ENCODE results near the gene ZBTB40. TPM values are rescaled to one million over a fixed set of nuclear protein-coding genes. Genes with fewer than 3 reads are reported as not detected.

ZBTB40 gene
- total RNA-seq, 1 experiment from 2014 or later = 21.4 TPM

- Histone ChIP-seq H3K79me2 (ENCODE audit: low read depth) (no peaks in the 10 kb centered on the region), H3K27ac (no peak overlapping the region), H3K27me3 (ENCODE audit: insufficient read depth, low read depth) (no peaks in the 10 kb centered on the region), H3K9me3 (ENCODE audit: insufficient read depth, low read depth) (no peaks in the 10 kb centered on the region), H4K20me1 (ENCODE audit: insufficient read depth) (no peaks in the 10 kb centered on the region), H3K4me1 (replicated peaks; ENCODE audit: insufficient read depth) (no peaks in the 10 kb centered on the region), H2AFZ (no peak overlapping the region), H3K4me3 (no peak overlapping the region), H3K4me2 (no peak overlapping the region), H3K9me2 (ENCODE audit: insufficient read depth) (no peaks in the 10 kb centered on the region), H3K36me3 (ENCODE audit: low read depth) (no peaks in the 10 kb centered on the region), H3F3A (ENCODE audit: insufficient read depth, low read depth) (no peaks in the 10 kb centered on the region)
- DNase-seq = no peak
- CTCF ChIA-PET = no interaction called here
- POLR2A ChIA-PET (ENCODE audit: unreplicated experiment) = no interaction called here
- BruUV-seq (replicated peaks) = no TSS peak
- intact Hi-C loops (cut with micrococcal nuclease; ENCODE audit: unreplicated experiment) = no loop called here
- no peak for TF ChIP-seq EZH2 (IDR thresholded peaks at IDR 0.05; ENCODE audit: low read depth)
- TF ChIP-seq, protein P1, sequence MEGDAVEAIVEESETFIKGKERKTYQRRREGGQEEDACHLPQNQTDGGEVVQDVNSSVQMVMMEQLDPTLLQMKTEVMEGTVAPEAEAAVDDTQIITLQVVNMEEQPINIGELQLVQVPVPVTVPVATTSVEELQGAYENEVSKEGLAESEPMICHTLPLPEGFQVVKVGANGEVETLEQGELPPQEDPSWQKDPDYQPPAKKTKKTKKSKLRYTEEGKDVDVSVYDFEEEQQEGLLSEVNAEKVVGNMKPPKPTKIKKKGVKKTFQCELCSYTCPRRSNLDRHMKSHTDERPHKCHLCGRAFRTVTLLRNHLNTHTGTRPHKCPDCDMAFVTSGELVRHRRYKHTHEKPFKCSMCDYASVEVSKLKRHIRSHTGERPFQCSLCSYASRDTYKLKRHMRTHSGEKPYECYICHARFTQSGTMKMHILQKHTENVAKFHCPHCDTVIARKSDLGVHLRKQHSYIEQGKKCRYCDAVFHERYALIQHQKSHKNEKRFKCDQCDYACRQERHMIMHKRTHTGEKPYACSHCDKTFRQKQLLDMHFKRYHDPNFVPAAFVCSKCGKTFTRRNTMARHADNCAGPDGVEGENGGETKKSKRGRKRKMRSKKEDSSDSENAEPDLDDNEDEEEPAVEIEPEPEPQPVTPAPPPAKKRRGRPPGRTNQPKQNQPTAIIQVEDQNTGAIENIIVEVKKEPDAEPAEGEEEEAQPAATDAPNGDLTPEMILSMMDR (conservative IDR thresholded peaks at IDR 0.05) = no peak
These were observed 16.9 kb upstream of the ZBTB40 start for GRCh38 chr1:22434717-22435116.

GRCh38 chr1:22436948-22437347, 14.7 kb upstream of the ZBTB40 start:
- Histone ChIP-seq H3K4me2 (no peak overlapping the region), H3K27ac (no peak overlapping the region), H3K36me3 (ENCODE audit: low read depth) (no peaks in the 10 kb centered on the region), H3F3A (ENCODE audit: insufficient read depth, low read depth) (no peaks in the 10 kb centered on the region), H3K79me2 (ENCODE audit: low read depth) (no peaks in the 10 kb centered on the region), H2AFZ (no peak overlapping the region), H4K20me1 (ENCODE audit: insufficient read depth) (no peaks in the 10 kb centered on the region), H3K9me3 (ENCODE audit: insufficient read depth, low read depth) (no peaks in the 10 kb centered on the region), H3K4me3 (no peak overlapping the region), H3K27me3 (ENCODE audit: insufficient read depth, low read depth) (no peaks in the 10 kb centered on the region), H3K4me1 (replicated peaks; ENCODE audit: insufficient read depth) (no peaks in the 10 kb centered on the region), H3K9me2 (ENCODE audit: insufficient read depth) (no peaks in the 10 kb centered on the region)
- POLR2A ChIA-PET (ENCODE audit: unreplicated experiment) = no interaction called here
- no peak for TF ChIP-seq EZH2 (IDR thresholded peaks at IDR 0.05; ENCODE audit: low read depth)
- TF ChIP-seq, protein P1 (conservative IDR thresholded peaks at IDR 0.05) = no peak
- BruUV-seq (replicated peaks) = no TSS peak
- intact Hi-C loops (cut with micrococcal nuclease; ENCODE audit: unreplicated experiment) = no loop called here
- DNase-seq = no peak
- CTCF ChIA-PET = no interaction called here

DNA sequence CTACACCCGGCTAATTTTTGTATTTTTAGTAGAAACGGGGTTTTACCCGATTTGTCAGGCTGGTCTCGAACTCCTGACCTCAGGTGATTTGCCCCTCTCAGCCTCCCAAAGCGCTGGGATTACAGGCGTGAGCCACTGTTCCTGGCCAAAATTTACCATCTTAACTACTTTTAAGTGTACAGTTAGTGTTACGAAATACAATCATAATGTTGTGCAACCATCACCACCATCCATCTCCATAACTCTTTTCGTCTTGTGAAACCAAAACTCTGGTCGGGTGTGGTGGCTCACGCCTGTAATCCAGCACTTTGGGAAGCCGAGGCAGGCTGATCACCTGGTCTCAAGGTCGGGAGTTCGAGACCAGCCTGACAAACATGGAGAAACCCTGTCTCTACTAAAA, 14.1 kb upstream of the ZBTB40 start:
- Histone ChIP-seq H3K9me2 (ENCODE audit: insufficient read depth) (no peaks in the 10 kb centered on the region), H4K20me1 (ENCODE audit: insufficient read depth) (no peaks in the 10 kb centered on the region), H3F3A (ENCODE audit: insufficient read depth, low read depth) (no peaks in the 10 kb centered on the region), H3K79me2 (ENCODE audit: low read depth) (no peaks in the 10 kb centered on the region), H2AFZ (no peak overlapping the region), H3K27ac (no peak overlapping the region), H3K4me2 (no peak overlapping the region), H3K4me3 (no peak overlapping the region), H3K27me3 (ENCODE audit: insufficient read depth, low read depth) (no peaks in the 10 kb centered on the region), H3K4me1 (replicated peaks; ENCODE audit: insufficient read depth) (no peaks in the 10 kb centered on the region), H3K9me3 (ENCODE audit: insufficient read depth, low read depth) (no peaks in the 10 kb centered on the region), H3K36me3 (ENCODE audit: low read depth) (no peaks in the 10 kb centered on the region)
- intact Hi-C loops (cut with micrococcal nuclease; ENCODE audit: unreplicated experiment) = no loop called here
- CTCF ChIA-PET = no interaction called here
- POLR2A ChIA-PET (ENCODE audit: unreplicated experiment) = no interaction called here
- DNase-seq = no peak
- TF ChIP-seq EZH2 (IDR thresholded peaks at IDR 0.05; ENCODE audit: low read depth) = no peak
- TF ChIP-seq, protein P1 (conservative IDR thresholded peaks at IDR 0.05) = no peak
- BruUV-seq (replicated peaks) = no TSS peak
